ENCODE measurements around the gene ZNF557.

The ZNF557 gene

GRCh38 chr19:7101498-7102253, 32.2 kb downstream of the ZNF557 start:
- Mint-ChIP-seq H3K27me3 (ENCODE audit: low read depth) (peaks cover 4% of the 10 kb centered on the region), H3K27ac (no peak overlapping the region), H3K4me1 (ENCODE audit: low read depth) (peaks cover 13% of the 10 kb centered on the region), H3K9me3 (peaks cover 15% of the 10 kb centered on the region), H3K4me3 (peak overlapping the region; percentile 52), H3K36me3 (ENCODE audit: low read depth) (peaks cover 7% of the 10 kb centered on the region)

GRCh38 chr19:7104747-7105447, 35.4 kb downstream of the ZNF557 start:
- no peaks in the 10 kb centered on the region for H3K9me3 Mint-ChIP-seq
- no peaks in the 10 kb centered on the region for H3K36me3 Mint-ChIP-seq (ENCODE audit: low read depth)
- H3K27me3 Mint-ChIP-seq (ENCODE audit: low read depth): peaks cover 4% of the 10 kb centered on the region
- peaks cover 5% of the 10 kb centered on the region for H3K4me1 Mint-ChIP-seq (ENCODE audit: low read depth)
- no peak overlapping the region for H3K27ac Mint-ChIP-seq
- H3K4me3 Mint-ChIP-seq: no peak overlapping the region

- no peaks in the 10 kb centered on the region for H3K9me3 Mint-ChIP-seq
- no peaks in the 10 kb centered on the region for H3K27me3 Mint-ChIP-seq (ENCODE audit: low read depth)
These were observed 37.5 kb downstream of the ZNF557 start for GRCh38 chr19:7106711-7107657.

GRCh38 chr19:7109678-7110289, 40.3 kb downstream of the ZNF557 start:
- Mint-ChIP-seq H3K36me3 (ENCODE audit: low read depth) (no peaks in the 10 kb centered on the region), H3K4me3 (no peak overlapping the region), H3K9me3 (peaks cover 9% of the 10 kb centered on the region)

More at GRCh38 chr19:7106711-7107657, 37.5 kb downstream of the ZNF557 start:
- no peaks in the 10 kb centered on the region for H3K36me3 Mint-ChIP-seq (ENCODE audit: low read depth)
- no peaks in the 10 kb centered on the region for H3K4me1 Mint-ChIP-seq (ENCODE audit: low read depth)
- no peak overlapping the region for H3K27ac Mint-ChIP-seq
- no peak overlapping the region for H3K4me3 Mint-ChIP-seq

GRCh38 chr19:7112675-7113074, 43.2 kb downstream of the ZNF557 start:
- H3K4me1 Mint-ChIP-seq (ENCODE audit: low read depth): no peaks in the 10 kb centered on the region
- H3K36me3 Mint-ChIP-seq (ENCODE audit: low read depth): no peaks in the 10 kb centered on the region
- peaks cover 9% of the 10 kb centered on the region for H3K9me3 Mint-ChIP-seq
- no peak overlapping the region for H3K4me3 Mint-ChIP-seq
- no peaks in the 10 kb centered on the region for H3K27me3 Mint-ChIP-seq (ENCODE audit: low read depth)
- no peak overlapping the region for H3K27ac Mint-ChIP-seq

More at GRCh38 chr19:7109678-7110289, 40.3 kb downstream of the ZNF557 start:
- Mint-ChIP-seq H3K4me1 (ENCODE audit: low read depth) (no peaks in the 10 kb centered on the region), H3K27me3 (ENCODE audit: low read depth) (no peaks in the 10 kb centered on the region), H3K27ac (no peak overlapping the region)

GRCh38 chr19:7113233-7113632, 43.7 kb downstream of the ZNF557 start:
- H3K36me3 Mint-ChIP-seq (ENCODE audit: low read depth): no peaks in the 10 kb centered on the region
- H3K27ac Mint-ChIP-seq: no peak overlapping the region
- H3K27me3 Mint-ChIP-seq (ENCODE audit: low read depth): no peaks in the 10 kb centered on the region
- no peaks in the 10 kb centered on the region for H3K4me1 Mint-ChIP-seq (ENCODE audit: low read depth)
- H3K4me3 Mint-ChIP-seq: no peak overlapping the region
- peaks cover 9% of the 10 kb centered on the region for H3K9me3 Mint-ChIP-seq

GRCh38 chr19:7115721-7116120, 46.2 kb downstream of the ZNF557 start:
- no peak overlapping the region for H3K4me3 Mint-ChIP-seq
- H3K27ac Mint-ChIP-seq: no peak overlapping the region
- H3K4me1 Mint-ChIP-seq (ENCODE audit: low read depth): no peaks in the 10 kb centered on the region
- no peaks in the 10 kb centered on the region for H3K27me3 Mint-ChIP-seq (ENCODE audit: low read depth)
- peaks cover 9% of the 10 kb centered on the region for H3K9me3 Mint-ChIP-seq
- H3K36me3 Mint-ChIP-seq (ENCODE audit: low read depth): no peaks in the 10 kb centered on the region

- Mint-ChIP-seq H3K36me3 (ENCODE audit: low read depth) (no peaks in the 10 kb centered on the region), H3K9me3 (peaks cover 9% of the 10 kb centered on the region), H3K27me3 (ENCODE audit: low read depth) (no peaks in the 10 kb centered on the region), H3K4me3 (no peak overlapping the region), H3K4me1 (ENCODE audit: low read depth) (no peaks in the 10 kb centered on the region), H3K27ac (no peak overlapping the region)
These were observed 47.7 kb downstream of the ZNF557 start for GRCh38 chr19:7117248-7117647.

GRCh38 chr19:7119582-7119981, 50.1 kb downstream of the ZNF557 start:
- H3K27me3 Mint-ChIP-seq (ENCODE audit: low read depth): no peaks in the 10 kb centered on the region
- peaks cover 1% of the 10 kb centered on the region for H3K9me3 Mint-ChIP-seq
- peaks cover under 1% of the 10 kb centered on the region for H3K36me3 Mint-ChIP-seq (ENCODE audit: low read depth)
- no peak overlapping the region for H3K4me3 Mint-ChIP-seq
- no peaks in the 10 kb centered on the region for H3K4me1 Mint-ChIP-seq (ENCODE audit: low read depth)
- no peak overlapping the region for H3K27ac Mint-ChIP-seq

- Mint-ChIP-seq H3K27me3 (ENCODE audit: low read depth) (no peaks in the 10 kb centered on the region), H3K4me3 (no peak overlapping the region), H3K27ac (no peak overlapping the region)
These were observed 51.0 kb downstream of the ZNF557 start for GRCh38 chr19:7120499-7120898.

GRCh38 chr19:7122701-7123100, 53.2 kb downstream of the ZNF557 start:
- no peak overlapping the region for H3K27ac Mint-ChIP-seq
- no peaks in the 10 kb centered on the region for H3K27me3 Mint-ChIP-seq (ENCODE audit: low read depth)
- no peaks in the 10 kb centered on the region for H3K4me1 Mint-ChIP-seq (ENCODE audit: low read depth)
- no peak overlapping the region for H3K4me3 Mint-ChIP-seq
- peaks cover 14% of the 10 kb centered on the region for H3K9me3 Mint-ChIP-seq
- peaks cover 3% of the 10 kb centered on the region for H3K36me3 Mint-ChIP-seq (ENCODE audit: low read depth)

More at GRCh38 chr19:7120499-7120898, 51.0 kb downstream of the ZNF557 start:
- Mint-ChIP-seq H3K4me1 (ENCODE audit: low read depth) (no peaks in the 10 kb centered on the region), H3K9me3 (peaks cover 9% of the 10 kb centered on the region), H3K36me3 (ENCODE audit: low read depth) (peaks cover 3% of the 10 kb centered on the region)

- Mint-ChIP-seq H3K4me1 (ENCODE audit: low read depth) (no peaks in the 10 kb centered on the region), H3K36me3 (ENCODE audit: low read depth) (peaks cover 3% of the 10 kb centered on the region), H3K27ac (no peak overlapping the region), H3K27me3 (ENCODE audit: low read depth) (no peaks in the 10 kb centered on the region), H3K9me3 (peaks cover 19% of the 10 kb centered on the region), H3K4me3 (no peak overlapping the region)
These were observed 55.3 kb downstream of the ZNF557 start for GRCh38 chr19:7124782-7125181.

GRCh38 chr19:7125221-7125620, 55.7 kb downstream of the ZNF557 start:
- H3K4me3 Mint-ChIP-seq: no peak overlapping the region
- H3K9me3 Mint-ChIP-seq: peaks cover 22% of the 10 kb centered on the region
- H3K36me3 Mint-ChIP-seq (ENCODE audit: low read depth): peaks cover 3% of the 10 kb centered on the region
- no peak overlapping the region for H3K27ac Mint-ChIP-seq
- no peaks in the 10 kb centered on the region for H3K27me3 Mint-ChIP-seq (ENCODE audit: low read depth)
- no peaks in the 10 kb centered on the region for H3K4me1 Mint-ChIP-seq (ENCODE audit: low read depth)

GRCh38 chr19:7126132-7126531, 56.6 kb downstream of the ZNF557 start:
- H3K9me3 Mint-ChIP-seq: peaks cover 22% of the 10 kb centered on the region
- peaks cover 3% of the 10 kb centered on the region for H3K36me3 Mint-ChIP-seq (ENCODE audit: low read depth)
- H3K4me3 Mint-ChIP-seq: no peak overlapping the region
- no peaks in the 10 kb centered on the region for H3K27me3 Mint-ChIP-seq (ENCODE audit: low read depth)
- no peak overlapping the region for H3K27ac Mint-ChIP-seq
- no peaks in the 10 kb centered on the region for H3K4me1 Mint-ChIP-seq (ENCODE audit: low read depth)
